ENCODE measurements around the gene ZSWIM9.

GRCh38 chr19:48181505-48181904, 11.0 kb downstream of the ZSWIM9 start:
- TF ChIP-seq POLR2A (IDR thresholded peaks at IDR 0.05) (no peak), CTCF (IDR thresholded peaks at IDR 0.05) (no peak)

Data from heart left ventricle (tissue), 13 donors.